IMR-90 (cell line): Measurements from ENCODE around the gene ADM. TPM values are rescaled to one million over a fixed set of nuclear protein-coding genes. Genes with fewer than 3 reads are reported as not detected.

ENCODE experiments used
- ATAC-seq: fragments of 200-7000 bp; cut with Tn5 transposase; 2 replicates; pipeline ENCODE4 v1.9.1; 2020; ENCODE audit warnings: low read depth, mild to moderate bottlenecking, moderate library complexity
- BruUV-seq: library from RNA; stranded (reverse); fragments of 400-500 nt; replicated peaks from 2 replicates; lab custom pipeline; 2021; lab: Mats Ljungman, UMichigan
- CTCF ChIA-PET: fragments of 300-600 bp; formaldehyde crosslinking; extraction: SDS; loops from one replicate; lab custom pipeline; 2021; ENCODE audit warnings: antibody characterized with exemption; lab: Yijun Ruan, JAX
- POLR2A ChIA-PET: fragments of 300-600 bp; sonication (Branson Sonifier 250); formaldehyde crosslinking; loops from one replicate; lab custom pipeline; 2022; ENCODE audit warnings: antibody characterized with exemption; ENCODE audit not compliant: unreplicated experiment; lab: Charles Lee
- DNase-seq: peaks from one replicate; pipeline ENCODE4 v3.0.0; 2013
- H2AFZ ChIP-seq: replicated peaks from 2 replicates; pipeline ENCODE3; 2013; ENCODE audit warnings: low read length, mild to moderate bottlenecking; ENCODE audit not compliant: poor library complexity
- H2AK5ac ChIP-seq: 2 replicates; pipeline ENCODE4 v1.6.1; 2013; ENCODE audit warnings: low read depth, low read length, inconsistent platforms
- H2AK9ac ChIP-seq: replicated peaks from 2 replicates; pipeline ENCODE3; 2013; ENCODE audit warnings: mild to moderate bottlenecking, low read depth, low read length, moderate library complexity; ENCODE audit not compliant: poor library complexity
- H2BK120ac ChIP-seq: 2 replicates; pipeline ENCODE4 v1.6.1; 2013; ENCODE audit warnings: low read depth, low read length, inconsistent platforms
- H2BK15ac ChIP-seq: 3 replicates; pipeline ENCODE4 v1.6.1; 2013; ENCODE audit warnings: low read depth, low read length, inconsistent platforms
- H2BK20ac ChIP-seq: 2 replicates; pipeline ENCODE4 v1.6.1; 2013; ENCODE audit warnings: low read depth, mild to moderate bottlenecking, inconsistent platforms, low read length, moderate library complexity
- H2BK5ac ChIP-seq: 2 replicates; pipeline ENCODE4 v1.6.1; 2013; ENCODE audit warnings: mild to moderate bottlenecking, low read depth, low read length, inconsistent platforms; ENCODE audit not compliant: poor library complexity, severe bottlenecking
- H3K14ac ChIP-seq: replicated peaks from 2 replicates; pipeline ENCODE4 v1.6.1; 2013; ENCODE audit warnings: low read depth, low read length, inconsistent platforms
- H3K18ac ChIP-seq: 2 replicates; pipeline ENCODE4 v1.6.1; 2013; ENCODE audit warnings: low read depth, low read length, control low read depth
- H3K23ac ChIP-seq: 2 replicates; pipeline ENCODE4 v1.6.1; 2013; ENCODE audit warnings: low read depth, low read length, inconsistent platforms
- H3K27ac ChIP-seq: 2 replicates; pipeline ENCODE4 v1.5.1; 2013; ENCODE audit warnings: mild to moderate bottlenecking, control low read depth, low read length; ENCODE audit not compliant: insufficient read depth
- H3K27me3 ChIP-seq: 2 replicates; pipeline ENCODE4 v1.6.1; 2013; ENCODE audit warnings: low read length; ENCODE audit not compliant: control insufficient read depth, insufficient read depth
- H3K36me3 ChIP-seq: 2 replicates; pipeline ENCODE4 v1.6.1; 2013; ENCODE audit warnings: low read length, mixed read lengths; ENCODE audit not compliant: control insufficient read depth, insufficient read depth
- H3K4ac ChIP-seq: 2 replicates; pipeline ENCODE4 v1.6.1; 2013; ENCODE audit warnings: low read depth, low read length, inconsistent platforms
- H3K4me1 ChIP-seq: 2 replicates; pipeline ENCODE4 v1.6.1; 2013; ENCODE audit warnings: low read length, mixed read lengths; ENCODE audit not compliant: control insufficient read depth, insufficient read depth
- H3K4me2 ChIP-seq: 2 replicates; pipeline ENCODE4 v1.6.1; 2013; ENCODE audit warnings: low read depth, mild to moderate bottlenecking, control low read depth, low read length, moderate library complexity
- H3K4me3 ChIP-seq: 2 replicates; pipeline ENCODE4 v1.5.1; 2013; ENCODE audit warnings: low read depth, mild to moderate bottlenecking, control low read depth, low read length, moderate library complexity; ENCODE audit not compliant: insufficient read depth
- H3K56ac ChIP-seq: 2 replicates; pipeline ENCODE4 v1.6.1; 2013; ENCODE audit warnings: low read length, inconsistent platforms; ENCODE audit not compliant: insufficient read depth; ENCODE audit errors: extremely low read depth
- H3K79me1 ChIP-seq, 2 experiments: 2 replicates each; pipeline ENCODE4 v1.6.1; 2013; ENCODE audit warnings: low read length in 2 of 2, inconsistent platforms in 1 of 2, low read depth in 1 of 2
- H3K9ac ChIP-seq: 2 replicates; pipeline ENCODE4 v1.6.1; 2013; ENCODE audit warnings: low read depth, low read length, control low read depth
- H3K9me1 ChIP-seq: 2 replicates; pipeline ENCODE4 v1.6.1; 2013; ENCODE audit warnings: low read length, inconsistent platforms; ENCODE audit not compliant: insufficient read depth
- H3K9me3 ChIP-seq: 2 replicates; pipeline ENCODE4 v1.6.1; 2013; ENCODE audit warnings: low read length; ENCODE audit not compliant: control insufficient read depth, insufficient read depth
- H4K20me1 ChIP-seq: 2 replicates; pipeline ENCODE4 v1.6.1; 2013; ENCODE audit warnings: low read length, inconsistent platforms; ENCODE audit not compliant: insufficient read depth
- H4K5ac ChIP-seq: 2 replicates; pipeline ENCODE4 v1.6.1; 2013; ENCODE audit warnings: mild to moderate bottlenecking, low read depth, low read length, control low read depth
- H4K8ac ChIP-seq, 2 experiments: 2 replicates each; pipeline ENCODE4 v1.6.1; 2013; ENCODE audit warnings: low read depth in 2 of 2, low read length in 2 of 2, control low read depth in 1 of 2, inconsistent platforms in 1 of 2
- H4K91ac ChIP-seq: 2 replicates; pipeline ENCODE4 v1.6.1; 2013; ENCODE audit warnings: low read depth, low read length, inconsistent platforms; ENCODE audit not compliant: insufficient read depth
- CEBPB ChIP-seq: IDR thresholded peaks from 2 replicates; pipeline ENCODE4 v1.6.1; 2012; ENCODE audit warnings: low read depth, low read length, improper control_type of control experiment
- FOS ChIP-seq: fragments of 150-350 bp; IDR thresholded peaks from 2 replicates; pipeline ENCODE4 v1.6.1; 2016; ENCODE audit warnings: low read depth, low read length
- MAFK ChIP-seq: IDR thresholded peaks from 2 replicates; pipeline ENCODE4 v1.6.1; 2012; ENCODE audit warnings: low read depth, low read length, improper control_type of control experiment
- MAZ ChIP-seq: IDR thresholded peaks from 2 replicates; pipeline ENCODE4 v1.6.1; 2012; ENCODE audit warnings: low read depth, mild to moderate bottlenecking, low read length, improper control_type of control experiment, moderate library complexity, borderline replicate concordance
- NFE2L2 ChIP-seq: fragments of 150-350 bp; IDR thresholded peaks from 2 replicates; pipeline ENCODE4 v1.6.1; 2016; ENCODE audit warnings: low read depth, mild to moderate bottlenecking, low read length
- POLR2A ChIP-seq: IDR thresholded peaks from 2 replicates; pipeline ENCODE4 v1.6.1; 2012; ENCODE audit warnings: mild to moderate bottlenecking, low read depth, low read length
- RAD21 ChIP-seq: IDR thresholded peaks from 2 replicates; pipeline ENCODE4 v1.6.1; 2012; ENCODE audit warnings: low read length, improper control_type of control experiment
- WGBS, 2 experiments: methylation state at CpG; one replicate each; pipeline versions ENCODE4 v1.1.5 to v1.1.7; 2013; ENCODE audit warnings: missing lambda C conversion rate in 2 of 2; ENCODE audit not compliant: insufficient read length in 1 of 2; ENCODE audit errors: extremely low coverage in 2 of 2; 5-methylcytosine and 5-hydroxymethylcytosine counted together
- dilution Hi-C: fragments of 300-500 bp; cut with HindIII; formaldehyde crosslinking; loops from one replicate; pipeline ENCODE4 v1.14.3; 2018; ENCODE audit warnings: low sequenced_read_pairs; ENCODE audit not compliant: unreplicated experiment
- in situ Hi-C: fragments of 300-500 bp; cut with MboI; formaldehyde crosslinking; loops from 3 replicates; pipeline ENCODE4 v1.14.3; 2019; ENCODE audit warnings: low sequenced_read_pairs, inconsistent platforms, mixed read lengths
- intact Hi-C: fragments of 100-400 bp; cut with micrococcal nuclease; formaldehyde crosslinking; loops from 2 replicates; pipeline ENCODE4 v1.10.0; 2022
- polyA plus RNA-seq, 3 experiments: library from polyadenylated mRNA; depleted of rRNA; stranded (reverse); fragments of >200 nt; gene quantifications; 2 replicates each; pipeline ENCODE4 v1.2.3, GENCODE V29; 2012; ENCODE audit warnings: low replicate concordance in 1 of 3
- total RNA-seq: library from RNA; depleted of rRNA; stranded (reverse); fragments of >200 nt; gene quantifications from 2 replicates; pipeline ENCODE4 v1.2.3, GENCODE V29; 2012
- TF ChIP-seq, protein P1 (sequence below): conservative IDR thresholded peaks from 2 replicates; pipeline ENCODE4 v1.5.1; 2012; ENCODE audit warnings: mild to moderate bottlenecking, low read depth, low read length, improper control_type of control experiment

ADM gene
- total and polyA plus RNA-seq, 2 of the 4 experiments (the other 2 are of a cell fraction) = 357 to 559 TPM

DNA sequence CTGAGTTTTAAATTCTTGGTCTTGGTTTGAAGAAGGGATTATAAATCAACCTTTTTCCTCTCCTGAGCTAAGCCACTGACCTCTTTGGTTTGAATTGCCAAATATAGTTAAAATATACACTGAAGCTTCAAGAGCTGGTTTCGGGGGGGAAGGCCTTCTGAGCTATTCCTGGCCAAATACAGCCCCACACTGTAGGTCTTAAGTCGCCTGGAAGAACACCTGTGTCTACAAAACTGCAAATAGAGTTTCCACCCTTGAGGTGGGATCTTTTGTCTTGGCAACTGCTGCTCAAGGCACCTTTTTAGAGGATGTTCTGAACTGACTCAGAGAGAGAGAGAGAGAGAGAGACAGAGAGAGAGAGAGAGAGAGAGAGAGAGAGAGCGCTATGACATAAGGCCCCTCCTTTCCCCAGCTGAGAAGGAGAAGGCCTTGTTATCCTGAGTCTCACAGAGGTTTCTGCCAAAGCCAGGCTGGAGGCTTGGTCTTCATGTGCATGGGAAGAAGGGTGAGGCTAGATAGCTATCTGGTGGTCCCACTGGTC, 5.5 kb downstream of the ADM start:
- H3K4me1 ChIP-seq = peaks cover 5% of the 10 kb centered on the region
- H2BK5ac ChIP-seq = peak overlapping the region; percentile 39
- no peak overlapping the region for H3K14ac ChIP-seq
- H4K91ac ChIP-seq = no peak overlapping the region
- no TSS peak for BruUV-seq
- ChIA-PET CTCF (interaction anchor here (1.0 to 2.4 kb wide), 2 partner anchors 41 to 56 kb away, joined by 4 to 12 read pairs; no protein-coding TSS in a partner anchor), POLR2A (interaction anchor here (0.5 to 3.7 kb wide), 11 partner anchors 8 to 551 kb away, joined by 3 to 28 read pairs (median 5); no protein-coding TSS in a partner anchor)
- peaks cover 4% of the 10 kb centered on the region; the same call in 1 of the 2 replicates for H3K9me1 ChIP-seq
- peaks cover 0 to 17% of the 10 kb centered on the region in 2 experiments; a peak in 2 of 4 replicates for H3K79me1 ChIP-seq
- H2AK5ac ChIP-seq = peak overlapping the region; percentile 16; the same call in 1 of the 2 replicates
- no peak overlapping the region for H3K23ac ChIP-seq
- H3K27ac ChIP-seq = no peak overlapping the region
- ATAC-seq (no peak), DNase-seq (peak; percentile 68)
- H4K5ac ChIP-seq = no peak overlapping the region
- in situ Hi-C loops (loop anchor here (25.0 kb wide), 1 partner anchor 698 kb away; no protein-coding TSS in a partner anchor), dilution Hi-C loops (no loop called here), intact Hi-C loops (no loop called here)
- no peak overlapping the region for H2AFZ ChIP-seq
- H4K20me1 ChIP-seq = peaks cover 38% of the 10 kb centered on the region
- peak overlapping the region; percentile 31; the same call in 1 of the 2 replicates for H3K4ac ChIP-seq
- H2BK120ac ChIP-seq = peak overlapping the region; percentile 29; the same call in 1 of the 2 replicates
- no peak overlapping the region for H3K9ac ChIP-seq
- no peaks in the 10 kb centered on the region for H3K27me3 ChIP-seq
- H2BK15ac ChIP-seq = peak overlapping the region; percentile 4; the same call in 1 of the 3 replicates
- H4K8ac ChIP-seq = no peak overlapping the region; a peak in 1 of 4 replicates
- WGBS, 2 experiments = no CpG with 5 or more reads among the region's 3 CpGs
- no peak overlapping the region for H2AK9ac ChIP-seq
- peak overlapping the region; percentile 33; the same call in 1 of the 2 replicates for H2BK20ac ChIP-seq
- peak overlapping the region; percentile 19; the same call in 1 of the 2 replicates for H3K18ac ChIP-seq
- TF ChIP-seq CEBPB (no peak), NFE2L2 (no peak), MAZ (peak; percentile 18; the same call in 1 of the 2 replicates), RAD21 (no peak), POLR2A (0 out of 2 replicates have a peak, but pooled peaks have one; percentile 18), FOS (no peak), MAFK (no peak)
- TF ChIP-seq, protein P1, sequence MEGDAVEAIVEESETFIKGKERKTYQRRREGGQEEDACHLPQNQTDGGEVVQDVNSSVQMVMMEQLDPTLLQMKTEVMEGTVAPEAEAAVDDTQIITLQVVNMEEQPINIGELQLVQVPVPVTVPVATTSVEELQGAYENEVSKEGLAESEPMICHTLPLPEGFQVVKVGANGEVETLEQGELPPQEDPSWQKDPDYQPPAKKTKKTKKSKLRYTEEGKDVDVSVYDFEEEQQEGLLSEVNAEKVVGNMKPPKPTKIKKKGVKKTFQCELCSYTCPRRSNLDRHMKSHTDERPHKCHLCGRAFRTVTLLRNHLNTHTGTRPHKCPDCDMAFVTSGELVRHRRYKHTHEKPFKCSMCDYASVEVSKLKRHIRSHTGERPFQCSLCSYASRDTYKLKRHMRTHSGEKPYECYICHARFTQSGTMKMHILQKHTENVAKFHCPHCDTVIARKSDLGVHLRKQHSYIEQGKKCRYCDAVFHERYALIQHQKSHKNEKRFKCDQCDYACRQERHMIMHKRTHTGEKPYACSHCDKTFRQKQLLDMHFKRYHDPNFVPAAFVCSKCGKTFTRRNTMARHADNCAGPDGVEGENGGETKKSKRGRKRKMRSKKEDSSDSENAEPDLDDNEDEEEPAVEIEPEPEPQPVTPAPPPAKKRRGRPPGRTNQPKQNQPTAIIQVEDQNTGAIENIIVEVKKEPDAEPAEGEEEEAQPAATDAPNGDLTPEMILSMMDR = 0 out of 2 replicates have a peak, but pooled peaks have one; percentile 6
- H3K9me3 ChIP-seq = no peaks in the 10 kb centered on the region
- H3K4me2 ChIP-seq = no peak overlapping the region
- no peak overlapping the region for H3K56ac ChIP-seq
- no peak overlapping the region for H3K4me3 ChIP-seq
- peaks cover 22% of the 10 kb centered on the region for H3K36me3 ChIP-seq
